BE2C (cell line): ENCODE results near the gene E2F1.

Experiments used
- DNase-seq: peaks from one replicate; pipeline ENCODE4 v3.0.0-alpha.2; 2020
- H3K27me3 ChIP-seq: fragments of 250-450 bp; sonication (Bioruptor Pico); 2 replicates; pipeline ENCODE4 v1.5.1; 2020; ENCODE audit warnings: mild to moderate bottlenecking
- H3K36me3 ChIP-seq: fragments of 250-450 bp; sonication (Bioruptor Pico); 2 replicates; pipeline ENCODE4 v1.5.1; 2020; ENCODE audit warnings: mild to moderate bottlenecking
- H3K4me1 ChIP-seq: fragments of 250-450 bp; sonication (Bioruptor Pico); 2 replicates; pipeline ENCODE4 v1.5.1; 2020
- H3K4me3 ChIP-seq: 2 replicates; pipeline ENCODE4 v1.5.1; 2011; ENCODE audit warnings: low read depth, low read length
- H3K9me3 ChIP-seq: fragments of 250-450 bp; sonication (Bioruptor Pico); 2 replicates; pipeline ENCODE4 v1.5.1; 2020
- TF ChIP-seq, protein P1 (sequence below): IDR thresholded peaks from 2 replicates; pipeline ENCODE4 v1.5.1; 2012; ENCODE audit warnings: mild to moderate bottlenecking, low read depth, low read length

Gene E2F1

DNA sequence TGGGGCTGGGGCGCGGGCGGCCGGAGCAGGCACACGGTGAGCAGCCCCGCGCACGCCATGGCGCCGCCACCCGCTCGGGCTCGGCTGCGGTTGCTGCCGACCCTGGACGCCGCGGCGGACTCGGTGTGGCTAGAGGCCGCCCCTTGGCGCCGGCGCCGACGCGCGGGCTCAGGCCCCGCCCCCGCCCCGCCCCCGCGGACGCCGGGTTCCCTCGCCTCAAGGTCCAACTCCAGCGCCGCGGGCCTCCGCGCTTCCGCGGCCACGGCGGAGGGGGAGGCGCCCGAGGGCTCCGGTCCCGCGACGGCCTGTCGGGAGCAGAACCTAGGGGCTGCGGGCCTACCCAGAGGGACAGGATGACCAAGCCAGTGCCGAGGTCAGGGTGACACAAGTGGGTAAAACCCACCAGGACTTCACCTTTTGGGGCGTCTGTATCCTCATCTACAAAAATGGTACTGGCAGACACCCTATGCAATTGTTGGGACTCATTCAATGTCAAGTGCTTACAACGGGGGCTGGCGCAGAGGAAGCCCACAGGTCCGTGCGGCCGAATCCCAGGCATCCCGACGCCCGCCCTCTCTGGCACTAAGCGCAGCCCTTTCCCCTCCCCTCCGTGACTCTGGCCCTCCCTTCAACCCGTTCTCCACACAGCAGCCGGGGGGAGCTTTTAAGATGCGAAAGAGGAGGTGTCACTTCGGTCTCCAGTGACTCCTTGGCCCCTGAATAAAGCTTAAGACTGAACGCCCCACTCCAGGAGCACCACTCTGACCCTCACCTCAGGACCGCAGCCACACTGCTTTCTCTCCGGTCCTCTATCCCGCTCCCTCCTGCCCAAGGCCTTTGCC is 11.7 kb downstream of the E2F1 start, which contains the start of gene NECAB3:
TSS of gene NECAB3 (minus strand) at position 135 of the 842 bp plus-strand sequence. CDS start at position 59, 76 bp downstream.
- H3K4me1 ChIP-seq = peaks cover 27% of the 10 kb centered on the region
- H3K36me3 ChIP-seq = peaks cover 50% of the 10 kb centered on the region
- H3K27me3 ChIP-seq = no peaks in the 10 kb centered on the region
- DNase-seq = peak; percentile 90
- peak within 1 kb of the TSS; percentile 88 for H3K4me3 ChIP-seq
- TF ChIP-seq, protein P1, sequence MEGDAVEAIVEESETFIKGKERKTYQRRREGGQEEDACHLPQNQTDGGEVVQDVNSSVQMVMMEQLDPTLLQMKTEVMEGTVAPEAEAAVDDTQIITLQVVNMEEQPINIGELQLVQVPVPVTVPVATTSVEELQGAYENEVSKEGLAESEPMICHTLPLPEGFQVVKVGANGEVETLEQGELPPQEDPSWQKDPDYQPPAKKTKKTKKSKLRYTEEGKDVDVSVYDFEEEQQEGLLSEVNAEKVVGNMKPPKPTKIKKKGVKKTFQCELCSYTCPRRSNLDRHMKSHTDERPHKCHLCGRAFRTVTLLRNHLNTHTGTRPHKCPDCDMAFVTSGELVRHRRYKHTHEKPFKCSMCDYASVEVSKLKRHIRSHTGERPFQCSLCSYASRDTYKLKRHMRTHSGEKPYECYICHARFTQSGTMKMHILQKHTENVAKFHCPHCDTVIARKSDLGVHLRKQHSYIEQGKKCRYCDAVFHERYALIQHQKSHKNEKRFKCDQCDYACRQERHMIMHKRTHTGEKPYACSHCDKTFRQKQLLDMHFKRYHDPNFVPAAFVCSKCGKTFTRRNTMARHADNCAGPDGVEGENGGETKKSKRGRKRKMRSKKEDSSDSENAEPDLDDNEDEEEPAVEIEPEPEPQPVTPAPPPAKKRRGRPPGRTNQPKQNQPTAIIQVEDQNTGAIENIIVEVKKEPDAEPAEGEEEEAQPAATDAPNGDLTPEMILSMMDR = no peak
- no peaks in the 10 kb centered on the region for H3K9me3 ChIP-seq

DNA sequence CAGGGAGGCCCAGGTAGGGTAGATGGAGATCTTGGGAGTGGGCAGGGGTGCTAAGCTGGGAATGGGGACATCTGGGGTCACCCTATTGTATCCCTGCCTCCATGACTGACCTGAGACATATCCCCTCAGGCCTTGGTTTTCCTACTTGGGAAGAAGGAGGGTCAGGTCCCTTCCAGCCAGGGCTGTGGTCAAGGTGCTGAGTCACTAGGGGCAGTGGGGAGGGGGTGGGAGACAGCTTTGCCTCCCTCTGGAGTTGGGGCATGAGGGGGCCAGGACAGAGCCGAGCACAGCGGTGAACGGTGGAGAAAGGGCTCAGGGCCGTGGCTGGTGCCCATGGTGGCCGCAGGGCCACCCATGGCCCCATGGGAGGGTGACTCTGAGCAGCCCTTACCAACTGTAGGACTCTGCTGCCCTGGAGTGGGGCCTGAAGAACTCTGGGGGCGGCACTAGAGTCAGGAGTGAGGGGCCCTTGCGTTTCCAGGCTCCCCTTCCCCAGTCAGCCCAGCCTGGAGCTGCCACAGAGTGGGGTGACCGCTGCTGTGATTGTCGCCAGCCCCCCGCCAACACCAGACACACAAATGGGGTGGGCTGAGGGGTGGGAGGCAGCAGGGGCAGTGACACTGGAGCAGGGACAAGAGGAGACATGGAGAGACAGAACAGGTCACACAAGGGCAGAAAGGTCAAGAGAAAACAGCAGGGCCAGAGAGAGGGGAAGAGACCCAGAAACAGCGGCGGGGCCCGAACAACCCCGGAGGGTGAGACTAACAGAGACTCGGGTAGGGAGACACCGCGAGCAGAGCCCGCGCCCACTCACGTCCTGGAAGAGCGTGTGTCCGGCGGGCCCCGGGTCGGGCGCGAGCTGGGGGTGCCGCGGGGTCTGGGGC is 12.5 kb downstream of the E2F1 start:
- Histone ChIP-seq H3K27me3 (no peaks in the 10 kb centered on the region), H3K4me3 (peak overlapping the region; percentile 88), H3K4me1 (peaks cover 22% of the 10 kb centered on the region), H3K9me3 (no peaks in the 10 kb centered on the region), H3K36me3 (peaks cover 44% of the 10 kb centered on the region)
- TF ChIP-seq, protein P1 = no peak
- DNase-seq = no peak

DNA sequence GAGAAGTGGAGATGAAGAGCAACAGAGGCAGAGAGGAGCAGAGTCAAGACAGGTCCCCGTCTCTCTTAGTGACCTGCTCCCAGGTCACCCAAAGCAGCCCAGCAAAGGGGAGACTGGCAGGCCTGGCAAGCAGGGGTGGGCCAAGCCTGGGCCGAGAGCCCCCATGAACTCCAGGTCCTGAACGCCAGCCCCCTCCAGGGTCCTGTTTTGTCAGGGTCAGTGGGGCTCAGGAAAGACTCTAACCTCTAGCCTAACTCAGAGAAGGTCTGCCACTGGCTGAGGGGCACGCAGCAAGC is 13.1 kb downstream of the E2F1 start:
- DNase-seq = no peak
- H3K27me3 ChIP-seq = no peaks in the 10 kb centered on the region
- peaks cover 16% of the 10 kb centered on the region for H3K4me1 ChIP-seq
- TF ChIP-seq, protein P1 = no peak
- H3K4me3 ChIP-seq = peak overlapping the region; percentile 88
- peaks cover 44% of the 10 kb centered on the region for H3K36me3 ChIP-seq
- H3K9me3 ChIP-seq = no peaks in the 10 kb centered on the region

- peaks cover 40% of the 10 kb centered on the region for H3K36me3 ChIP-seq
- H3K27me3 ChIP-seq = no peaks in the 10 kb centered on the region
- peaks cover 11% of the 10 kb centered on the region for H3K4me1 ChIP-seq
- H3K9me3 ChIP-seq = no peaks in the 10 kb centered on the region
- peak overlapping the region; percentile 88 for H3K4me3 ChIP-seq
- TF ChIP-seq, protein P1 = no peak
- no peak for DNase-seq
Observed at GRCh38 chr20:33672426-33673113, 13.6 kb downstream of the E2F1 start.

GRCh38 chr20:33671573-33672288 is 14.5 kb downstream of the E2F1 start:
- DNase-seq = no peak
- peaks cover 33% of the 10 kb centered on the region for H3K36me3 ChIP-seq
- no peak overlapping the region for H3K4me3 ChIP-seq
- H3K9me3 ChIP-seq = no peaks in the 10 kb centered on the region
- H3K27me3 ChIP-seq = no peaks in the 10 kb centered on the region
- H3K4me1 ChIP-seq = peaks cover 8% of the 10 kb centered on the region
- TF ChIP-seq, protein P1 = no peak
